HG03159 (cell line): ENCODE results near the gene EYA2.

Experiments
- ATAC-seq: cut with Tn5 transposase; IDR thresholded peaks from one replicate; pipeline ENCODE4 v1.9.1; 2021; ENCODE audit warnings: mild to moderate bottlenecking, moderate library complexity; ENCODE audit not compliant: unreplicated experiment

The EYA2 gene

GRCh38 chr20:47061549-47061948, 166.9 kb downstream of the EYA2 start:
- no peak for ATAC-seq

- no peak for ATAC-seq
Measured at GRCh38 chr20:47062226-47062890, 167.7 kb downstream of the EYA2 start.

DNA sequence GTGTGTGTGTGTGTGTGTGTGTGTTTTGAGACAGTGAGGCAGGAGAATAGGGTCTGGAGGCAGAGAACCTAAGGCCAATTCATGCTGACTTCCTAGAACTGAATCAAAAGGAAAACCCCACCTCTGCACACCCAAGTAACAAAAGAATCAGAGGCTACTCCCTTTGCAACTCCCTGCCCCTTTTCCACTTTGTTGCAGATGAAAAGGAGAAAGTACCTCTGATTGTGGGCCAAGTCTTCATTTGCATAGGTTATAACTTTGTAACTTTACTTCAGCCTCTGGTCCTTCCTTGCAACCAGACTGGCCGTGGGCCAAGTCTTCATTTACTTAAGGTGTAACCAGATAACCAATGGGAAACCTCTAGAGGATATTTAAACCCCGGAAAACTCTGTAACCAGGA, 168.8 kb downstream of the EYA2 start:
- ATAC-seq = no peak

DNA sequence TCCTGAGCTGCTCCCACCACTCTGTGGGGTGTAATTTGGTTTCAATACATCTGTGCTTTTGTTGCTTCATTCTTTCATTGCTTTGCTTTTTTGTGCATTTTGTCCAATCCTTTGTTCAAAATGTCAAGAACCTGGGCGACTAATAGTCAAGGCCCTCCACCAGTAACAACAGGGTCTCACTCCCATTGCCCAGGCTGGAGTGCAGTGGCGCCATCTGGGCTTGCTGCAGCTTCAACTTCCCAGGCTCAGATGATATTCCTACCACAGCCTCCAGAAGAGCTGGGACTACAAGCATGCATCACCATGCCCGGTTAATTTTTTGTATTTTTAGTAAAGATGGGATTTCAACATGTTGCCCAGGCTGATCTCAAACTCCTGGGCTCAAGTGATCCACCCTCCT, 169.2 kb downstream of the EYA2 start:
- no peak for ATAC-seq

DNA sequence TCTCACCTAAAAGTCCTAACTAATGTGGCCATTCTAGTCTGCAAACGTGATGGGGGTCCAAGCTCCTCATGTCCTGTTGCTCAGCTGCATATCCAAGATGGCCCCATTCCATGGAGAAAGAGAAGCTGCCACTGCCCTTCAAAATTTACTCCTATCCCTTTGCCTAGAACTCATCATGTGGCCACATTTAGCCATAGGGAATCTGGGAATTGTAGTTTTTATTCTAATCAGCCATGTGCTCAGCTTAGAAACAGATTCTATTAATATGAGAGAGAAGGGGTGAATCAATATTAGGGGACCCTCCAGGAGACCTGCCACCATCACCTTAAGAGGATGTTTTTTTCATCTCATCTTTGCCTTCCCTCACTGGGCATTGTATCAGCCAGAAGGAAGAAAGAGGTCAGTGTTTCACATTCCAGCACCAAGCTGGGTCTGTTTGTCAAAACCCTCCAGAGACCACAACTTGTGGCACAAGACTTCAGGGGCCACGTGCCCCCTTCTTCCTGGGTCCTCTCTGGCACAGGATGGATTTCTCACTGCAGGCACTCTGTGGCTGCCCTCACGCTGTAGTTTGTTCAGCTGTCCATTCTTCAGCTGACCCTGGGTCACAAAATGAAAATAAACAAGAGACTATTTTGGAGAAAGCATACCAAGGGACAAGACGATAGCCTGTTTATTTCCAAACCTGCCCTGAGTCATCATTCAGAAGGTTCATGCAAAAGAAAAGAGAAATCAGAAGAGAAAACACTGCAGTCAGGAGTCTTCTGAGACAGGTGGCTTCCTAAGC, 172.0 kb downstream of the EYA2 start:
- ATAC-seq = no peak

- ATAC-seq = no peak
Measured at GRCh38 chr20:47067776-47068175, 173.1 kb downstream of the EYA2 start.

DNA sequence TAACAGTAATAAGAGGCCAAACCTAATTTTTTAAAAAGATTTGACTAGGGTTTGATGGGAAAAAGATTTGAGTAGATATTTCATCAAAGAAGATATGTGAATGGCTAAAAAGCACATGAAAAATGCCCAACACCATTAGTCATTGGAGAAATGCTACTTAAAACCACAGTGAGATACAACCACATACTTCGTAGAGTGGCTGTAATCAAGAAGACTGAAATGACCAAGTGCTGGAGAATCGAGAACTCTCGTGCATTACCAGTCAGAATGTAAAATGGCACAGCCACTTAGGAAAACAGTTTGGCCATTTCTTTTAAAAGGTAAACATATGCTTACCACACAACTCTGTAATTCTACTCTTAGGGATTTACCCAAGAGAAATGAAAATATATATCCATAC, 175.5 kb downstream of the EYA2 start:
- no peak for ATAC-seq

DNA sequence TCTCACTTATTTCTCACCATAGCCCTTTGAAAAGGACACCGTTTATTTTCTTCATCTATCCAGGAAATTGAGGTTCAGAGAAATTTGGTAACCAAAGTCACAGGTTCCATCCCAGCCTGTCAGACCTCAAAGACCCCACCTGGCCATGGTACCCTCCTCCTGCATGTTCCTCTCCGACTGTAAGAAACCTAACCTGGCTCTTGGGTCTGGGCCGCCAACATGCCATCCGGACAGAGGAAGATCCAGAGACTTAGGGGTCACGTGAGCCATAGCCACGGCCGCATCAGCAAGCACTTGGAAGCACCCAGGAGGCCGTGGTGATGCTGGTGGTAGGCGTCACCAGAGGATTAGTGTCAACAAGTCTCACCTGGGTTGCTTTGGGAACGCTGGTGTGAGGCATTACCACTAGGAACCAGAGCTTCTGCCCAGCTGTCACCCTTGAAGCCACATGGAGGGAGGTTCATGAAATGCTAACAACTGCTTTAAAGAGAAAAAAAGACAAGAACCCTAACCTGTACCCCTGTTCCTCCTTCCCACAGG, 177.1 kb downstream of the EYA2 start:
- no peak for ATAC-seq

DNA sequence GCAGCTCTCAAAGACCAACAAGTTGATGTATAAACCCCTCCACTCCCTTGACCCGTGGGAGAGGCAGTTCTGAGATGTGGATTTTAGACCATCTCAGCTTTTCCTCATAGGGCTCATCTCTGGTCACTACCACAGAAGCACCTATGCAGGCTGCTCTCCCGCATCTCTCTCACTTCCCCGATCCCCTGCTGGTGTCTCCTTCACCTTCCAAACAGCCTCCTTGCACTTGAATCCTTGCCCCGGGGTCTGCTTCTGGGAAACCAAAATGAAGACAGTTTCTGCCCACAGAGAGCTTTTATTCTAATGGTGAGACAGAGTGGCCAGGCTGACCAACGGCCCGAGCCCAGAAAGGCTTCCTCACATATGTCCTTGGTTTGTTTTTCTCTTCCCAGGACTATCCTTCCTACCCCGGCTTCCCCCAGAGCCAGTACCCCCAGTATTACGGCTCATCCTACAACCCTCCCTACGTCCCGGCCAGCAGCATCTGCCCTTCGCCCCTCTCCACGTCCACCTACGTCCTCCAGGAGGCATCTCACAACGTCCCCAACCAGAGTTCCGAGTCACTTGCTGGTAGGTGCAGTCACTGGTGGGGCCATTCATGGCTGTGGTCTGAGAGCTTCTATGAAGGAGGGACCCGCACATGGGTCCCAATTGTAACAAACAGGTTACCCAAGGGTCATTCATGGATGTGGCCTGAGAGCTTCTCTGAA, 179.3 kb downstream of the EYA2 start:
- ATAC-seq = no peak

- no peak for ATAC-seq
Measured at GRCh38 chr20:47075263-47075662, 180.6 kb downstream of the EYA2 start.

- ATAC-seq = no peak
Measured at GRCh38 chr20:47079047-47079446, 184.4 kb downstream of the EYA2 start.

GRCh38 chr20:47080365-47080764, 185.7 kb downstream of the EYA2 start:
- ATAC-seq = no peak

DNA sequence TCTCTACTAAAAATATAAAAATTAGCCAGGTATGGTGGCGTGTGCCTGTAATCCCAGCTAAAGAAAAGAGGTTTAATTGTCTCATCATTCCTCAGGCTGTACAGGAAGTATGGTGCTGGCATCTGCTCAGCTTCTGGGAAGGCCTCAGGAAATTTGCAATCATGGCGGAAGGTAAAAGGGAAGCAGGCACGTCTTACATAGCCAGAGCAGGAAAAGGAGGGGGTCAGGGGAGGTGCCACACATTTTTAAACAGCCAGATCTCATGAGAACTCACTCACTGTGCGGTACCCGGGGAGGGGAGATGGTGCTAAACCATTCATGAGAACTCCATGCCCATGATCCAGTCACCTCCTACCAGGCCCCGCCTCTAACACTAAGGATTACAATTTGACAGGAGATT, 191.7 kb downstream of the EYA2 start:
- ATAC-seq = no peak

- no peak for ATAC-seq
Measured at GRCh38 chr20:47088335-47088734, 193.7 kb downstream of the EYA2 start.

DNA sequence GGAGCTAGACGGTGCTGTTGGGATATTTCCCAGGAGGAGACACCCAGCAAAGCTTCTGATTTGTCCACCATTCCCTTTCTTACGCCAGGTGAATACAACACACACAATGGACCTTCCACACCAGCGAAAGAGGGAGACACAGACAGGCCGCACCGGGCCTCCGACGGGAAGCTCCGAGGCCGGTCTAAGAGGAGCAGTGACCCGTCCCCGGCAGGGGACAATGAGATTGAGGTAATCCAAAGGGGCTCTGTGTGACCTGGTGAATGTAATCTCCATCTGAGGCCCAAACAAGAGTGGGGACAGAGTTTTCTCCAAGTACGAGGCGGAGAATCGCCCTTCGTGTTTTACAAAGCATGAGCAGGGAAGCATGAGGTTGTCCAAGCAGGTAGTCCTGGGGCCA, 194.5 kb downstream of the EYA2 start:
- ATAC-seq = no peak

- ATAC-seq = no peak
Measured at GRCh38 chr20:47090835-47091234, 196.2 kb downstream of the EYA2 start.

GRCh38 chr20:47093320-47093966, 198.8 kb downstream of the EYA2 start:
- no peak for ATAC-seq

- ATAC-seq = no peak
Measured at GRCh38 chr20:47095690-47096089, 201.0 kb downstream of the EYA2 start.

GRCh38 chr20:47097691-47098622, 203.3 kb downstream of the EYA2 start:
- ATAC-seq = no peak

GRCh38 chr20:47099093-47099492, 204.4 kb downstream of the EYA2 start:
- no peak for ATAC-seq
